Tibial artery (tissue), 4 donors: ENCODE measurements around the gene GPX3.
A peak's percentile ranks its signal among the peaks of the same experiment; 100 is the strongest.

Source experiments
- DNase-seq, 2 donors: peaks; one replicate each; pipeline ENCODE4 v3.0.0-alpha.2; 2019
- H3K27ac ChIP-seq, 2 donors: fragments of 200-600 bp; sonication (generic) in 1 of 2; 1 replicate in 1 of 2; 2 replicates in 1 of 2; pipeline ENCODE4 v1.5.1; 2018 to 2019; ENCODE audit warnings: mild to moderate bottlenecking in 1 of 2
- H3K27me3 ChIP-seq, 2 donors: fragments of 200-600 bp; sonication (generic) in 1 of 2; one replicate each; pipeline versions ENCODE4 v1.5.1 to v1.6.0; 2016 to 2019
- H3K36me3 ChIP-seq, 3 donors: fragments of 200-600 bp; sonication (generic) in 2 of 3; one replicate each; pipeline ENCODE4 v1.5.1; 2016 to 2019; ENCODE audit warnings: mild to moderate bottlenecking in 2 of 3
- H3K4me1 ChIP-seq, 4 donors: fragments of 200-600 bp; sonication (generic) in 2 of 4; 1 replicate in 3 of 4; 2 replicates in 1 of 4; pipeline ENCODE4 v1.5.1; 2016 to 2019
- H3K4me3 ChIP-seq, 2 donors: fragments of 200-600 bp; sonication (generic) in 1 of 2; 1 replicate in 1 of 2; 2 replicates in 1 of 2; pipeline ENCODE4 v1.5.1; 2018 to 2019; ENCODE audit warnings: mild to moderate bottlenecking in 2 of 2
- H3K9me3 ChIP-seq, 3 donors: fragments of 200-600 bp; sonication (generic) in 1 of 3; one replicate each; pipeline ENCODE4 v1.5.1; 2016 to 2019
- CTCF ChIP-seq, 2 experiments: fragments of 200-600 bp in 1 of 2; fragments of 450-650 bp in 1 of 2; IDR thresholded peaks; one replicate each; pipeline ENCODE4 v1.5.1; 2017 to 2019; ENCODE audit warnings: antibody characterized with exemption in 2 of 2, mild to moderate bottlenecking in 1 of 2, moderate library complexity in 1 of 2
- intact Hi-C: fragments of 100-400 bp; cut with DNase I; formaldehyde crosslinking; loops from one replicate; pipeline ENCODE4 v1.15.0; 2023; ENCODE audit warnings: low total_unique reads

Gene GPX3

GRCh38 chr5:151038801-151039238 lies 18.4 kb downstream of the GPX3 start:
- Histone ChIP-seq H3K4me3 (no peak overlapping the region), H3K4me1 (peaks cover 0 to 36% (median 26%) of the 10 kb centered on the region in 4 donors), H3K9me3 (no peaks in the 10 kb centered on the region), H3K27ac (peak overlapping the region; percentile 61 to 68), H3K36me3 (peaks cover 58 to 95% (median 63%) of the 10 kb centered on the region in 3 donors), H3K27me3 (no peaks in the 10 kb centered on the region)
- intact Hi-C loops = no loop called here
- no peak for TF ChIP-seq CTCF (IDR thresholded peaks at IDR 0.05)
- DNase-seq = peak in 1 of 2 donors; percentile 69

DNA sequence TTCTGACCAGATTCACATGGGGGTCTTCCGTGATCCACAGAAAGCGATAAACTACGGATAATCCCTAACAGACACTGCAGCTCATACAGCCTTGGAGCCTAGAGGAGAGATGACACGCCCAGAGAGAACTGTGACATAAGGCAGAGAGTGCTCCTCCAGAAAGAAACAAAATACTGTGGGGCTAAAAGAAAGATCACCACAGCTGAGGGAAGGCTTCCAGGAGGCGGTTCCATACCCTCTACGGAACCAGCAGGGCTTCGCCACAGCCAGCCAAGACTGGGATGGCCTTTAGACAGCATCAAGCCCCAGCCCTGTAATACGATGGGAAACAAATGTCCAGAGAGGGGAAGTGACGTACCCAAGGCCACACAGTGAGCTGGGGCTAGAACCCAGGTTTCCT lies 19.3 kb downstream of the GPX3 start:
- Histone ChIP-seq H3K4me1 (peaks cover 0 to 36% (median 26%) of the 10 kb centered on the region in 4 donors), H3K9me3 (no peaks in the 10 kb centered on the region), H3K27ac (peak overlapping the region; percentile 61 to 68), H3K4me3 (no peak overlapping the region), H3K27me3 (no peaks in the 10 kb centered on the region), H3K36me3 (peaks cover 50 to 94% (median 54%) of the 10 kb centered on the region in 3 donors)
- intact Hi-C loops = no loop called here
- no peak for TF ChIP-seq CTCF (IDR thresholded peaks at IDR 0.05)
- no peak for DNase-seq

DNA sequence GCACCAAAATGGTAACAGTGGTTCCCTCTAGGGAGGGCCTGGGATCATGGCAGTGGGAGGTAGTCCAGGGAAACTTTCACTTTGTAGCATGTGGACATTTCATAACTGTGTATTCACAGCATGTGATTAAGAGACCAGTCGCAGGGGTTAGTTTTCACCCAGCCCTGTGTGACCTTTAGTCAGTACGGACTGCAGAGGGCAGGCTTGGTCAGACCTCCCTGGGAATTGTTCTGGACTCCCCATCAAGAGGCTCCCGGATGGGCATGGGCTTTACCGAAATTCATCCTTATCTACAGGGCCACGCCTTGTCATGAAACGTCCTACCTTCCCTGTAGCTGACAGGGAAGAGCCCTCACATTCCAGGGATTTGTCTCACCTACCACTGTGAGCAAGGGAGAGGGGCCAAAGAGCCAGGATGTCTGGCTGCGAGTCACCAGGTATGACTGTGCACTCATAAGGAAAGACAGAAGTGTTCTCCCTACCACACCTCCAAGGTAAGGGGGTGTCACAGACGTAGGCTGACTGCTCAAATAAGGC lies 19.9 kb downstream of the GPX3 start:
- H3K4me1 ChIP-seq = peaks cover 0 to 36% (median 26%) of the 10 kb centered on the region in 4 donors
- DNase-seq = peak; percentile 49 to 70
- intact Hi-C loops = no loop called here
- H3K9me3 ChIP-seq = no peaks in the 10 kb centered on the region
- no peak for TF ChIP-seq CTCF (IDR thresholded peaks at IDR 0.05)
- H3K36me3 ChIP-seq = peaks cover 44 to 94% (median 48%) of the 10 kb centered on the region in 3 donors
- H3K27me3 ChIP-seq = no peaks in the 10 kb centered on the region
- peak overlapping the region; percentile 61 to 68 for H3K27ac ChIP-seq
- H3K4me3 ChIP-seq = no peak overlapping the region

DNA sequence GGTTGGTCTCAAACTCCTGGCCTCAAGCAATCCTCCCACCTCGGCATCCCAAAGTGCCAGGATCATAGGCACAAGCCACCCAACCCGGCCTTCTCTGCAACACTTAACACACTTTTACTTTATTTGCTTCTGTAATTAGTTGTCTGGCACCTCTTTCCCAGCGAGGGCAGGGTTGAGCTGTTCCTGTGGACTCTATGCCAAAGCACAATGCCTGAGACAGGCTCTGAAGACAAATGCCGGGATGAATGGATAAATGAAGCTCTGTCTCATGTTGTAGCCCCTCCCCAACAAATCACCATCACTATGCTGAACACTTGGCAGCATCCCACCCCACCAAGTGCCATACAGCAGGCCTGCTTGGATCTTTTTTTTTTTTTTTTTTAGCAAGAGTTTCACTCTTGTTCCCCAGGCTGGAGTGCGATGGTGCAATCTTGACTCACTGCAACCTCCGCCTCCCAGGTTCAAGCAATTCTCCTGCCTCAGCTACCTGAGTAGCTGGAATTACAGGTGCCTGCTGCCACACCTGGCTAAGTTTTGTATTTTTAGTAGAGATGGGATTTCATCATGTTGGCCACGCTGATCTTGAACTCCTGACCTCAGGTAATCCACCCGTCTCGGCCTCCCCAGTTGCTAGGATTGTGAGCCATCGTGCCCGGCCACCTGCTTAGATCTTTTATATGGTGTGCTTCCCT lies 21.3 kb downstream of the GPX3 start:
- intact Hi-C loops = no loop called here
- Histone ChIP-seq H3K27ac (no peak overlapping the region), H3K4me1 (peaks cover 0 to 36% (median 26%) of the 10 kb centered on the region in 4 donors), H3K27me3 (no peaks in the 10 kb centered on the region), H3K9me3 (no peaks in the 10 kb centered on the region), H3K4me3 (no peak overlapping the region), H3K36me3 (peaks cover 40 to 94% (median 41%) of the 10 kb centered on the region in 3 donors)
- no peak for DNase-seq
- no peak for TF ChIP-seq CTCF (IDR thresholded peaks at IDR 0.05)

DNA sequence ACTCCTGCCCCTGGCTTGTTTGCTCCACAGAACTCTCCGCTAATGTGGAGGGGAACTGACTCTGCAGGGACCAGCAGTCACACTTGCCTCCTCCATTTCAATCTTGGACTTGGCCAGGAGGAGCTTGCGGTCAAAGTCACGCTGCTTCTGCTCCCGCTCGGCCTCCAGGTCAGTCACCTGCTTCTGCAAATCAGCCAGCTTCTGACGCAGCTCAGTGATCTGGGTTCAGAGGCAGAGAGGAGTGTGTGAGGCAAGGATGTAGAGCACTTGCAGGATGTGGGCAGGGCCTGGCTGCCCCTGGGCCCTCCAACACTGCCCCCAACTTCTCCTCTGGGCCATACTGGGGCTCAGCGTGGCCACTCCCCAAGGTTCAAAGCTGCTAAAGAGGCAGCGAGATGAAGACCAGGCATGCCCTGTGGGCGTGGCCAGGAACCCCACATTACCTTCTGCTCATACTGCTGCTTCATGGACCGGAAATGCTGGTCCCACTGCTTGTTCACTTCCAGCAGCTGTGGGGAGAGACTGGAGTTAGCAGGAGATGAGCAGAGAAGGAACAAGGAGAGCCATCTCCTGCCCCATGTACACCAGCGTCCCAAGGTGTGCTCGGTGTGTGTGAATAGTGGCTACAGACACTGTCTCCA lies 22.2 kb downstream of the GPX3 start:
- DNase-seq = no peak
- intact Hi-C loops = no loop called here
- Histone ChIP-seq H3K27me3 (no peaks in the 10 kb centered on the region), H3K4me3 (no peak overlapping the region), H3K9me3 (no peaks in the 10 kb centered on the region), H3K4me1 (peaks cover 0 to 30% (median 21%) of the 10 kb centered on the region in 4 donors), H3K36me3 (peaks cover 36 to 96% (median 37%) of the 10 kb centered on the region in 3 donors), H3K27ac (no peak overlapping the region)
- TF ChIP-seq CTCF (IDR thresholded peaks at IDR 0.05) = no peak
